GM23338 (cell line): ENCODE data around the gene RPL27. TPM values are rescaled to one million over a fixed set of nuclear protein-coding genes. Genes with fewer than 3 reads are reported as not detected.

Experiments used
- ATAC-seq: fragments of 200-7000 bp; cut with Tn5 transposase; 3 replicates; pipeline ENCODE4 v1.9.1; 2020
- DNase-seq: peaks from one replicate; pipeline ENCODE4 v3.0.0-alpha.2; 2015; ENCODE audit warnings: low spot score
- H2AFZ ChIP-seq: fragments of 200-600 bp; sonication (generic); 2 replicates; pipeline ENCODE4 v1.8.0; 2016; ENCODE audit warnings: antibody characterized with exemption, mild to moderate bottlenecking, moderate library complexity
- H3F3A ChIP-seq: fragments of 200-600 bp; sonication (generic); replicated peaks from 2 replicates; pipeline ENCODE4 v1.8.0; 2017; ENCODE audit warnings: antibody characterized with exemption, mixed run types, low read depth
- H3K27ac ChIP-seq: fragments of 200-600 bp; sonication (generic); 2 replicates; pipeline ENCODE4 v1.6.1; 2016; ENCODE audit warnings: low read depth
- H3K27me3 ChIP-seq: fragments of 200-600 bp; sonication (generic); 2 replicates; pipeline ENCODE4 v1.8.0; 2016; ENCODE audit warnings: mild to moderate bottlenecking, mixed run types, moderate library complexity; ENCODE audit not compliant: insufficient read depth
- H3K36me3 ChIP-seq: fragments of 200-600 bp; sonication (generic); 2 replicates; pipeline ENCODE4 v1.8.0; 2016; ENCODE audit warnings: mild to moderate bottlenecking; ENCODE audit not compliant: insufficient read depth
- H3K4me1 ChIP-seq: fragments of 200-600 bp; sonication (generic); 2 replicates; pipeline ENCODE4 v1.8.0; 2016; ENCODE audit warnings: mild to moderate bottlenecking, moderate library complexity; ENCODE audit not compliant: insufficient read depth
- H3K4me2 ChIP-seq: fragments of 200-600 bp; sonication (generic); 2 replicates; pipeline ENCODE4 v1.7.1; 2017; ENCODE audit warnings: mixed run types
- H3K4me3 ChIP-seq: fragments of 200-600 bp; sonication (generic); 2 replicates; pipeline ENCODE4 v1.6.1; 2016; ENCODE audit warnings: mixed run types
- H3K79me2 ChIP-seq: fragments of 200-600 bp; sonication (generic); replicated peaks from 2 replicates; pipeline ENCODE4 v1.8.0; 2017; ENCODE audit warnings: mild to moderate bottlenecking; ENCODE audit not compliant: insufficient read depth
- H3K9me2 ChIP-seq: fragments of 200-600 bp; sonication (generic); 2 replicates; pipeline ENCODE4 v1.8.0; 2017; ENCODE audit not compliant: insufficient read depth
- H4K20me1 ChIP-seq: fragments of 200-600 bp; sonication (generic); replicated peaks from 2 replicates; pipeline ENCODE4 v1.8.0; 2017; ENCODE audit warnings: mild to moderate bottlenecking; ENCODE audit not compliant: insufficient read depth
- H3K27ac Mint-ChIP-seq: 2 replicates; pipeline ENCODE4 v1.8.0; 2020; ENCODE audit warnings: inconsistent platforms, mild to moderate bottlenecking, moderate library complexity, mixed read lengths
- H3K27me3 Mint-ChIP-seq: 3 replicates; pipeline ENCODE4 v1.8.0; 2022; ENCODE audit warnings: low read depth, mild to moderate bottlenecking, moderate library complexity, mixed read lengths, inconsistent platforms; ENCODE audit not compliant: insufficient read depth, poor library complexity
- H3K36me3 Mint-ChIP-seq: 3 replicates; pipeline ENCODE4 v1.8.0; 2021; ENCODE audit warnings: low read depth, mild to moderate bottlenecking, inconsistent platforms, moderate library complexity, mixed read lengths
- H3K4me1 Mint-ChIP-seq: 3 replicates; pipeline ENCODE4 v1.8.0; 2020; ENCODE audit warnings: mild to moderate bottlenecking, inconsistent platforms, mixed read lengths
- H3K4me3 Mint-ChIP-seq: 3 replicates; pipeline ENCODE4 v1.8.0; 2021; ENCODE audit warnings: moderate library complexity, mild to moderate bottlenecking, inconsistent platforms, mixed read lengths
- H3K9me3 Mint-ChIP-seq: 3 replicates; pipeline ENCODE4 v1.8.0; 2020; ENCODE audit warnings: moderate library complexity, mild to moderate bottlenecking, inconsistent platforms, mixed read lengths
- CTCF ChIP-seq, 2 experiments: fragments of 200-600 bp in 1 of 2; sonication (generic) in 1 of 2; conservative IDR thresholded peaks; 2 replicates each; pipeline versions ENCODE4 v1.5.1 to v1.6.1; 2016 to 2017; ENCODE audit warnings: antibody characterized with exemption in 2 of 2, low read depth in 2 of 2, mild to moderate bottlenecking in 2 of 2, moderate library complexity in 1 of 2
- ETS1 ChIP-seq: IDR thresholded peaks from 2 replicates; pipeline ENCODE4 v1.6.1; 2016; ENCODE audit warnings: antibody characterized with exemption
- EZH2 ChIP-seq: fragments of 200-600 bp; sonication (generic); IDR thresholded peaks from one replicate; pipeline ENCODE4 v1.8.0; 2017; ENCODE audit warnings: antibody characterized with exemption, mild to moderate bottlenecking, low read depth; ENCODE audit not compliant: unreplicated experiment
- EZH2phosphoT487 ChIP-seq: fragments of 200-600 bp; sonication (generic); IDR thresholded peaks from one replicate; pipeline ENCODE4 v1.8.1; 2018; ENCODE audit warnings: antibody characterized with exemption; ENCODE audit not compliant: unreplicated experiment
- JUNB ChIP-seq: IDR thresholded peaks from one replicate; pipeline ENCODE4 v1.6.1; 2016; ENCODE audit warnings: antibody characterized with exemption; ENCODE audit not compliant: unreplicated experiment
- NANOG ChIP-seq: IDR thresholded peaks from 2 replicates; pipeline ENCODE4 v1.6.1; 2016; ENCODE audit warnings: antibody characterized with exemption, borderline replicate concordance
- POLR2AphosphoS5 ChIP-seq: IDR thresholded peaks from 2 replicates; pipeline ENCODE4 v1.6.1; 2016; ENCODE audit warnings: antibody characterized with exemption, low read depth
- REST ChIP-seq: IDR thresholded peaks from one replicate; pipeline ENCODE4 v1.6.1; 2018; ENCODE audit warnings: antibody characterized with exemption; ENCODE audit not compliant: unreplicated experiment
- STAT1 ChIP-seq: IDR thresholded peaks from one replicate; pipeline ENCODE4 v1.6.1; 2016; ENCODE audit warnings: antibody characterized with exemption; ENCODE audit not compliant: unreplicated experiment
- ZNF114 ChIP-seq: fragments of 250-450 bp; sonication (Bioruptor Pico); IDR thresholded peaks from 2 replicates; pipeline ENCODE4 v1.5.0; 2020; ENCODE audit warnings: mild to moderate bottlenecking, moderate library complexity
- polyA plus RNA-seq: library from polyadenylated mRNA; unstranded; fragments of >200 nt; fragmentation: Nextera tagmentation; extraction: Ambion mirVana; gene quantifications from 2 replicates; pipeline ENCODE4 v1.2.1, GENCODE V29; 2016
- total RNA-seq: library from RNA; depleted of rRNA; stranded (reverse); fragments of >200 nt; shearing (Covaris generic); gene quantifications from 2 replicates; pipeline ENCODE4 v1.2.3, GENCODE V29; 2014

The RPL27 gene
- total and polyA plus RNA-seq, 2 experiments from 2014 or later, result 1,784 to 2,722 TPM

- no peak for TF ChIP-seq POLR2AphosphoS5
- TF ChIP-seq REST, result no peak
- TF ChIP-seq STAT1, result no peak
- no peak for TF ChIP-seq CTCF (conservative IDR thresholded peaks at IDR 0.05; ENCODE audit: low read depth in 2 of 2)
- TF ChIP-seq JUNB, result no peak
- TF ChIP-seq NANOG, result no peak
- TF ChIP-seq ETS1, result no peak
These were observed 16.7 kb downstream of the RPL27 start (continued) for GRCh38 chr17:43014649-43015542.

GRCh38 chr17:43015579-43015978 lies 17.4 kb downstream of the RPL27 start:
- H3K9me2 ChIP-seq, result no peaks in the 10 kb centered on the region
- no peak overlapping the region for H3K4me2 ChIP-seq
- H3K27me3 ChIP-seq, result no peaks in the 10 kb centered on the region
- Mint-ChIP-seq H3K27me3 (peaks cover 2% of the 10 kb centered on the region), H3K9me3 (no peaks in the 10 kb centered on the region), H3K4me1 (peaks cover 56% of the 10 kb centered on the region), H3K36me3 (peaks cover 53% of the 10 kb centered on the region), H3K27ac (peak overlapping the region; percentile 6), H3K4me3 (no peak overlapping the region; the same call in 2 of the 3 replicates)
- no peak overlapping the region for H3K27ac ChIP-seq
- H2AFZ ChIP-seq, result no peak overlapping the region
- H3K4me1 ChIP-seq, result peaks cover 23% of the 10 kb centered on the region
- peaks cover 9% of the 10 kb centered on the region; the same call in 1 of the 2 replicates for H3K36me3 ChIP-seq
- no peak for DNase-seq
- 0 out of 2 replicates have a peak, but pooled peaks cover 2% of the 10 kb centered on the region for H3F3A ChIP-seq
- peaks cover 10% of the 10 kb centered on the region for H4K20me1 ChIP-seq
- H3K79me2 ChIP-seq, result peaks cover 26% of the 10 kb centered on the region
- ATAC-seq, result no peak
- no peak overlapping the region for H3K4me3 ChIP-seq
- TF ChIP-seq ZNF114 (no peak), EZH2 (no peak), NANOG (no peak), EZH2phosphoT487 (no peak), CTCF (conservative IDR thresholded peaks at IDR 0.05; ENCODE audit: low read depth in 2 of 2) (no peak), STAT1 (no peak), POLR2AphosphoS5 (no peak)
